Endothelial cell of umbilical vein (primary cell): Measurements from ENCODE around the gene ASNS. TPM values are rescaled to one million over a fixed set of nuclear protein-coding genes. Genes with fewer than 3 reads are reported as not detected.

Experiments
- BruUV-seq: library from RNA; stranded (reverse); fragments of 400-500 nt; replicated peaks from 2 replicates; lab custom pipeline; 2021; lab: Mats Ljungman, UMichigan
- CTCF ChIA-PET: fragments of 300-600, 350-600 bp; sonication (Branson Sonifier 250); formaldehyde crosslinking; loops from one replicate; lab custom pipeline; 2021; ENCODE audit warnings: antibody characterized with exemption, inconsistent platforms; lab: Charles Lee
- POLR2A ChIA-PET: fragments of 300-600, 350-600 bp; sonication (Branson Sonifier 250); formaldehyde crosslinking; loops from one replicate; lab custom pipeline; 2021; ENCODE audit warnings: antibody characterized with exemption, inconsistent platforms; lab: Charles Lee
- DNase-seq: peaks from one replicate; pipeline ENCODE4 v3.0.0-alpha.2; 2011; ENCODE audit warnings: low read depth, low spot score
- FAIRE-seq: peaks from 2 replicates; lab custom pipeline; 2011; peaks lifted over from hg19 to GRCh38; lab: Jason Lieb, UNC
- H2AFZ ChIP-seq: 2 replicates; pipeline ENCODE4 v1.6.0; 2012; ENCODE audit warnings: low read depth, low read length, control low read depth, inconsistent platforms
- H3K27ac ChIP-seq: 2 replicates; pipeline ENCODE4 v1.5.1; 2011; ENCODE audit warnings: low read depth, mild to moderate bottlenecking, control low read depth, low read length, moderate library complexity; ENCODE audit not compliant: insufficient read depth
- H3K27me3 ChIP-seq, 2 experiments: 2 replicates each; pipeline versions ENCODE4 v1.6.0 to v1.6.1; 2011; ENCODE audit warnings: low read length in 2 of 2, mixed read lengths in 1 of 2; ENCODE audit not compliant: control insufficient read depth in 2 of 2, insufficient read depth in 2 of 2
- H3K36me3 ChIP-seq, 2 experiments: 2 replicates in 1 of 2; 3 replicates in 1 of 2; pipeline ENCODE4 v1.5.1; 2011; ENCODE audit warnings: low read length in 2 of 2, mild to moderate bottlenecking in 1 of 2, moderate library complexity in 1 of 2; ENCODE audit not compliant: control insufficient read depth in 2 of 2, insufficient read depth in 2 of 2; ENCODE audit errors: extremely low read depth in 1 of 2
- H3K4me1 ChIP-seq: 3 replicates; pipeline ENCODE4 v1.5.1; 2011; ENCODE audit warnings: mild to moderate bottlenecking, low read length; ENCODE audit not compliant: control insufficient read depth, insufficient read depth; ENCODE audit errors: extremely low read depth
- H3K4me2 ChIP-seq: 2 replicates; pipeline ENCODE4 v1.6.1; 2011; ENCODE audit warnings: low read length, control low read depth, mixed read lengths; ENCODE audit not compliant: insufficient read depth
- H3K4me3 ChIP-seq, 3 experiments: fragments of 200-600 bp in 1 of 3; sonication (generic), shearing (Covaris generic) in 1 of 3; replicated peaks in 1 of 3; 2 replicates each; pipeline ENCODE4 v1.5.1; 2011 to 2016; ENCODE audit warnings: control low read depth in 3 of 3, low read length in 3 of 3, mild to moderate bottlenecking in 2 of 3, inconsistent platforms in 1 of 3, low read depth in 1 of 3, moderate library complexity in 1 of 3; ENCODE audit not compliant: insufficient read depth in 1 of 3
- H3K79me2 ChIP-seq: 2 replicates; pipeline ENCODE4 v1.6.0; 2012; ENCODE audit warnings: low read length, inconsistent platforms; ENCODE audit not compliant: control insufficient read depth, insufficient read depth
- H3K9ac ChIP-seq: replicated peaks from 2 replicates; pipeline ENCODE3; 2011; ENCODE audit warnings: low read length, control low read depth; ENCODE audit not compliant: insufficient read depth; ENCODE audit errors: extremely low read depth
- H3K9me1 ChIP-seq: replicated peaks from 3 replicates; pipeline ENCODE4 v1.6.0; 2011; ENCODE audit warnings: mild to moderate bottlenecking, low read length; ENCODE audit not compliant: control insufficient read depth, insufficient read depth; ENCODE audit errors: extremely low read depth
- H3K9me3 ChIP-seq: replicated peaks from 2 replicates; pipeline ENCODE4 v1.5.1; 2012; ENCODE audit warnings: low read length, inconsistent platforms; ENCODE audit not compliant: control insufficient read depth, insufficient read depth
- H4K20me1 ChIP-seq: replicated peaks from 2 replicates; pipeline ENCODE3; 2011; ENCODE audit warnings: mild to moderate bottlenecking, low read length; ENCODE audit not compliant: control insufficient read depth, insufficient read depth; ENCODE audit errors: extremely low read depth
- CTCF ChIP-seq, 2 donors: IDR thresholded peaks; 1 replicate in 1 of 2; 2 replicates in 1 of 2; pipeline ENCODE4 v1.5.1; 2011; ENCODE audit warnings: low read length in 2 of 2, mild to moderate bottlenecking in 2 of 2, moderate library complexity in 2 of 2, control low read depth in 1 of 2, inconsistent platforms in 1 of 2, low read depth in 1 of 2; ENCODE audit not compliant: insufficient read depth in 1 of 2; ENCODE audit errors: extremely low read depth in 1 of 2
- EZH2 ChIP-seq: IDR thresholded peaks from 2 replicates; pipeline ENCODE4 v1.6.1; 2012; ENCODE audit warnings: borderline replicate concordance, low read depth, mild to moderate bottlenecking, moderate library complexity, low read length, inconsistent platforms; ENCODE audit not compliant: severe bottlenecking
- FOS ChIP-seq: IDR thresholded peaks from 2 replicates; pipeline ENCODE4 v1.6.1; 2011; ENCODE audit warnings: mild to moderate bottlenecking, low read length, moderate library complexity, borderline replicate concordance; ENCODE audit not compliant: insufficient read depth
- GATA2 ChIP-seq: IDR thresholded peaks from 2 replicates; pipeline ENCODE4 v1.7.0; 2011; ENCODE audit warnings: low read depth, mild to moderate bottlenecking, moderate library complexity, mixed read lengths, low read length; ENCODE audit not compliant: insufficient read length, insufficient read depth
- JUN ChIP-seq: IDR thresholded peaks from 2 replicates; pipeline ENCODE4 v1.6.1; 2011; ENCODE audit warnings: borderline replicate concordance, low read depth; ENCODE audit not compliant: insufficient read length, insufficient read depth
- MAX ChIP-seq: IDR thresholded peaks from 2 replicates; pipeline ENCODE4 v1.6.1; 2011; ENCODE audit not compliant: insufficient read depth, insufficient read length
- MYC ChIP-seq: IDR thresholded peaks from one replicate; pipeline ENCODE4 v1.6.1; 2011; ENCODE audit warnings: mild to moderate bottlenecking, low read depth, low read length
- POLR2A ChIP-seq: IDR thresholded peaks from 2 replicates; pipeline ENCODE4 v1.6.1; 2012; ENCODE audit warnings: low read depth, mild to moderate bottlenecking, control low read depth, low read length
- POLR2AphosphoS5 ChIP-seq: IDR thresholded peaks from 2 replicates; pipeline ENCODE4 v1.6.1; 2012; ENCODE audit warnings: low read depth, mild to moderate bottlenecking, control low read depth, low read length, moderate library complexity; ENCODE audit not compliant: insufficient read depth
- dilution Hi-C: fragments of 300-500 bp; cut with MboI; formaldehyde crosslinking; loops from one replicate; pipeline ENCODE4 v1.15.0; 2019; ENCODE audit warnings: low sequenced_read_pairs; ENCODE audit not compliant: extremely low pct_ligation_motif_present
- intact Hi-C: fragments of 100-400 bp; cut with micrococcal nuclease; formaldehyde crosslinking; loops from one replicate; pipeline ENCODE4 v1.10.0; 2022
- polyA plus RNA-seq, 4 experiments: library from polyadenylated mRNA; depleted of rRNA in 3 of 4; stranded (reverse) in 3 of 4; unstranded in 1 of 4; fragments of >200 nt; gene quantifications; 2 replicates each; pipeline versions ENCODE4 v1.2.1 to v1.2.3, GENCODE V29; 2011 to 2012; ENCODE audit warnings: missing spikeins in 1 of 4
- total RNA-seq: library from RNA; stranded (reverse); gene quantifications from 2 replicates; pipeline ENCODE4 v1.2.3, GENCODE V29; 2021

The ASNS gene
- total and polyA plus RNA-seq, 2 donors (not counting 3 experiments of a cell fraction or from before 2014, with no cell fraction given), result 5.1 to 15.0 TPM

- BruUV-seq, result no TSS peak
- intact Hi-C loops, result loop anchor here (5.0 kb wide), 1 partner anchor 46 kb away; no protein-coding TSS in a partner anchor
- H3K9me3 ChIP-seq, result no peaks in the 10 kb centered on the region
- no peak overlapping the region for H3K27ac ChIP-seq
- DNase-seq (no peak), FAIRE-seq (no peak)
- H3K27me3 ChIP-seq, result peaks cover 0 to 2% of the 10 kb centered on the region in 2 experiments
- peaks cover 3% of the 10 kb centered on the region for H3K4me1 ChIP-seq
- H3K36me3 ChIP-seq, result no peaks in the 10 kb centered on the region
- dilution Hi-C loops, result no loop called here
- TF ChIP-seq MAX (no peak), EZH2 (no peak), POLR2A (no peak), MYC (no peak), POLR2AphosphoS5 (no peak), CTCF (IDR thresholded peaks at IDR 0.05; ENCODE audit: extremely low read depth in 1 of 2, insufficient read depth in 1 of 2, low read depth in 1 of 2, low read length in 2 of 2) (no peak), FOS (no peak), JUN (no peak), GATA2 (no peak)
- CTCF ChIA-PET, result interaction anchor here (0.6 to 1.2 kb wide), 2 partner anchors 46 to 150 kb away, joined by 3 read pairs; no protein-coding TSS in a partner anchor
- H3K9me1 ChIP-seq, result no peaks in the 10 kb centered on the region
- peak overlapping the region; percentile 70 for H3K4me2 ChIP-seq
- POLR2A ChIA-PET, result no interaction called here
- H3K79me2 ChIP-seq, result no peaks in the 10 kb centered on the region
- peak overlapping the region; percentile 95 for H2AFZ ChIP-seq
- H3K4me3 ChIP-seq, result peak overlapping the region; percentile 38 to 55 (median 53)
- peak overlapping the region; percentile 49 for H3K9ac ChIP-seq
- no peaks in the 10 kb centered on the region for H4K20me1 ChIP-seq
These were observed 566 bp downstream of the ASNS start for GRCh38 chr7:97871659-97872024.
